HuH-7.5 (cell line): ENCODE measurements around the gene CCDC43.
"Not testable (repeated sequence)": the region's sequence is repeated elsewhere in the genome, so short reads cannot be mapped to it uniquely, and the experiment has no call there.

Experiments
- DNase-seq: peaks from one replicate; pipeline ENCODE4 v3.0.0; 2011; ENCODE audit warnings: low spot score

Gene CCDC43

GRCh38 chr17:44672479-44673093 lies 17.0 kb downstream of the CCDC43 start:
- no peak for DNase-seq

- DNase-seq, result no peak
Observed at GRCh38 chr17:44666006-44666405, 23.6 kb downstream of the CCDC43 start.

- no peak for DNase-seq
Observed at GRCh38 chr17:44664867-44665266, 24.7 kb downstream of the CCDC43 start.

- DNase-seq, result no peak
Observed at GRCh38 chr17:44663095-44663494, 26.5 kb downstream of the CCDC43 start.

- DNase-seq, result no peak
Observed at GRCh38 chr17:44661835-44662234, 27.7 kb downstream of the CCDC43 start.

- peak; percentile 74 for DNase-seq
Observed at GRCh38 chr17:44655983-44656710, 33.4 kb downstream of the CCDC43 start, which contains the start of gene MEIOC. Gene MEIOC (plus strand): TSS chr17:44656468. CDS start chr17:44656614, 146 bp downstream.

- no peak for DNase-seq
Observed at GRCh38 chr17:44653954-44654353, 35.6 kb downstream of the CCDC43 start.

GRCh38 chr17:44653384-44653783 lies 36.2 kb downstream of the CCDC43 start:
- no peak for DNase-seq

- DNase-seq, result no peak
Observed at GRCh38 chr17:44652727-44653126, 36.8 kb downstream of the CCDC43 start.

GRCh38 chr17:44651228-44651627 lies 38.3 kb downstream of the CCDC43 start:
- no peak for DNase-seq

- no peak for DNase-seq
Observed at GRCh38 chr17:44648963-44649362, 40.6 kb downstream of the CCDC43 start.

- DNase-seq, result no peak
Observed at GRCh38 chr17:44647736-44648135, 41.8 kb downstream of the CCDC43 start.

- DNase-seq, result no peak
Observed at GRCh38 chr17:44646280-44646679, 43.3 kb downstream of the CCDC43 start.

- DNase-seq, result no peak
Observed at GRCh38 chr17:44645341-44645740, 44.2 kb downstream of the CCDC43 start.

GRCh38 chr17:44642834-44643233 lies 46.7 kb downstream of the CCDC43 start:
- DNase-seq, result no peak

- DNase-seq, result no peak
Observed at GRCh38 chr17:44637066-44637465, 52.5 kb downstream of the CCDC43 start.

GRCh38 chr17:44636562-44636961 lies 53.0 kb downstream of the CCDC43 start:
- no peak for DNase-seq

- not testable (repeated sequence) for DNase-seq
Observed at GRCh38 chr17:44634401-44634800, 55.2 kb downstream of the CCDC43 start.

- DNase-seq, result no peak
Observed at GRCh38 chr17:44633998-44634397, 55.6 kb downstream of the CCDC43 start.

- no peak for DNase-seq
Observed at GRCh38 chr17:44630703-44631102, 58.9 kb downstream of the CCDC43 start.

- no peak for DNase-seq
Observed at GRCh38 chr17:44629314-44629713, 60.3 kb downstream of the CCDC43 start.

GRCh38 chr17:44628243-44629188 lies 61.1 kb downstream of the CCDC43 start:
- DNase-seq, result no peak
